Suppressor macrophage treated with lipopolysaccharide for 4 hours (primary cell): ENCODE results near the gene CYYR1.

Experiments
- DNase-seq: peaks from one replicate; pipeline ENCODE4 v3.0.0-alpha.2; 2020

CYYR1 gene

GRCh38 chr21:26425576-26425975 lies 147.5 kb downstream of the CYYR1 start:
- DNase-seq = no peak

GRCh38 chr21:26423511-26423910 lies 149.6 kb downstream of the CYYR1 start:
- no peak for DNase-seq

- no peak for DNase-seq
Observed at GRCh38 chr21:26422706-26423105, 150.4 kb downstream of the CYYR1 start.

GRCh38 chr21:26422138-26422537 lies 150.9 kb downstream of the CYYR1 start:
- no peak for DNase-seq

- no peak for DNase-seq
Observed at GRCh38 chr21:26421724-26422123, 151.4 kb downstream of the CYYR1 start.
